COR-L47 (cell line): Measurements from ENCODE around the gene ZDHHC3.

Experiments used
- DNase-seq: peaks from one replicate; lab custom pipeline; 2025; lab: John Stamatoyannopoulos, UW

ZDHHC3 gene

GRCh38 chr3:44893097-44893496, 82.9 kb downstream of the ZDHHC3 start:
- DNase-seq, result no peak

GRCh38 chr3:44892689-44893088, 83.3 kb downstream of the ZDHHC3 start:
- DNase-seq, result no peak

- no peak for DNase-seq
Measured at GRCh38 chr3:44890852-44891251, 85.1 kb downstream of the ZDHHC3 start.

GRCh38 chr3:44890258-44890657, 85.7 kb downstream of the ZDHHC3 start:
- no peak for DNase-seq

GRCh38 chr3:44887101-44887500, 88.9 kb downstream of the ZDHHC3 start:
- DNase-seq, result no peak

- no peak for DNase-seq
Measured at GRCh38 chr3:44886561-44886960, 89.4 kb downstream of the ZDHHC3 start.

- no peak for DNase-seq
Measured at GRCh38 chr3:44885618-44886017, 90.4 kb downstream of the ZDHHC3 start.

- no peak for DNase-seq
Measured at GRCh38 chr3:44883999-44884431, 92.0 kb downstream of the ZDHHC3 start.

GRCh38 chr3:44883213-44883955, 92.6 kb downstream of the ZDHHC3 start:
- DNase-seq, result no peak

GRCh38 chr3:44880284-44880683, 95.7 kb downstream of the ZDHHC3 start:
- DNase-seq, result no peak

- DNase-seq, result no peak
Measured at GRCh38 chr3:44877333-44877732, 98.6 kb downstream of the ZDHHC3 start.

GRCh38 chr3:44875596-44875995, 100.4 kb downstream of the ZDHHC3 start:
- no peak for DNase-seq
